Measurements from ENCODE around the gene LRPPRC.

Gene LRPPRC

GRCh38 chr2:43995733-43996533 is at the start of gene LRPPRC:
TSS of gene LRPPRC (minus strand) at chr2:43995989. CDS start at chr2:43995947, 42 bp downstream.
- H3K4me3 ChIP-seq (IDR thresholded peaks at IDR 0.05; ENCODE audit: insufficient read depth, low read depth, low read length), result peak within 1 kb of the TSS; percentile 94
- H3K27me3 ChIP-seq (ENCODE audit: insufficient read depth, low read depth), result no peaks in the 10 kb centered on the region
- H3K27ac ChIP-seq, result peak within 1 kb of the TSS; percentile 80
- peaks cover 28% of the 10 kb centered on the region for H4K20me1 ChIP-seq (ENCODE audit: insufficient read depth)
- H3K4me1 ChIP-seq (ENCODE audit: low read depth, poor library complexity, severe bottlenecking), result peaks cover 20% of the 10 kb centered on the region
- no peaks in the 10 kb centered on the region; the same call in 1 of the 2 replicates for H3K36me3 ChIP-seq (ENCODE audit: insufficient read depth)
- H3K79me2 ChIP-seq (ENCODE audit: insufficient read depth, low read depth), result peaks cover 49% of the 10 kb centered on the region
- peak within 1 kb of the TSS; percentile 94 for H3K9ac ChIP-seq
- H3K4me2 ChIP-seq, result peak within 1 kb of the TSS; percentile 95
- TF ChIP-seq, protein P1, sequence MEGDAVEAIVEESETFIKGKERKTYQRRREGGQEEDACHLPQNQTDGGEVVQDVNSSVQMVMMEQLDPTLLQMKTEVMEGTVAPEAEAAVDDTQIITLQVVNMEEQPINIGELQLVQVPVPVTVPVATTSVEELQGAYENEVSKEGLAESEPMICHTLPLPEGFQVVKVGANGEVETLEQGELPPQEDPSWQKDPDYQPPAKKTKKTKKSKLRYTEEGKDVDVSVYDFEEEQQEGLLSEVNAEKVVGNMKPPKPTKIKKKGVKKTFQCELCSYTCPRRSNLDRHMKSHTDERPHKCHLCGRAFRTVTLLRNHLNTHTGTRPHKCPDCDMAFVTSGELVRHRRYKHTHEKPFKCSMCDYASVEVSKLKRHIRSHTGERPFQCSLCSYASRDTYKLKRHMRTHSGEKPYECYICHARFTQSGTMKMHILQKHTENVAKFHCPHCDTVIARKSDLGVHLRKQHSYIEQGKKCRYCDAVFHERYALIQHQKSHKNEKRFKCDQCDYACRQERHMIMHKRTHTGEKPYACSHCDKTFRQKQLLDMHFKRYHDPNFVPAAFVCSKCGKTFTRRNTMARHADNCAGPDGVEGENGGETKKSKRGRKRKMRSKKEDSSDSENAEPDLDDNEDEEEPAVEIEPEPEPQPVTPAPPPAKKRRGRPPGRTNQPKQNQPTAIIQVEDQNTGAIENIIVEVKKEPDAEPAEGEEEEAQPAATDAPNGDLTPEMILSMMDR (conservative IDR thresholded peaks at IDR 0.05; ENCODE audit: low read depth, low read length), result no peak
- H2AFZ ChIP-seq (ENCODE audit: low read depth), result peak within 1 kb of the TSS; percentile 77

- Histone ChIP-seq H3K27ac (no peak overlapping the region), H3K79me2 (ENCODE audit: insufficient read depth, low read depth) (no peaks in the 10 kb centered on the region), H3K4me2 (no peak overlapping the region), H3K36me3 (ENCODE audit: insufficient read depth) (no peaks in the 10 kb centered on the region), H2AFZ (ENCODE audit: low read depth) (no peak overlapping the region), H3K4me3 (IDR thresholded peaks at IDR 0.05; ENCODE audit: insufficient read depth, low read depth, low read length) (no peak overlapping the region), H4K20me1 (ENCODE audit: insufficient read depth) (no peaks in the 10 kb centered on the region), H3K27me3 (ENCODE audit: insufficient read depth, low read depth) (no peaks in the 10 kb centered on the region), H3K9ac (no peak overlapping the region), H3K4me1 (ENCODE audit: low read depth, poor library complexity, severe bottlenecking) (peaks cover 4% of the 10 kb centered on the region)
- TF ChIP-seq, protein P1 (conservative IDR thresholded peaks at IDR 0.05; ENCODE audit: low read depth, low read length), result no peak
These were observed 49.3 kb upstream of the LRPPRC start for GRCh38 chr2:44045061-44045460.

DNA sequence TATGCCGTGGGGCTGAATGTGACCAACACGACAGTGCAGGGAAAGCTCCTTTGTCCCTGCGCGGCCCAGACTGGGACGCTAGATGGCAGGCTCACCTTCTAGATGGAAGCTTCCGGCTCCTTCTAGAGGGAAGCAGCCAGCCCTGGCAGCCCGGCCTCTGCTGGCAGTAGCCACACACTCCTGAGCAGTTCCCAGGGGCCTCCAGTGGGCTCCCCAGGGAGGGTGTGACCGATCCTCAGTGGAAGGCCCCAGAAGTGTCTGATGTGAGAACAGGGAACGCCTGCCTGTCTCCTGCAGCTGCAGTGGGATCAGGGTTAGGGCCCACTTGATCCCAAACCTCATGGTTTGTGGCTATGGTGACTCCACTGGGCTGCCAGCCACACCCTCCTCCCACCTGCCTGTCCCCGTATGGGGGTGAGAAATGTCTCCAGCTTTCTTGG is 48.5 kb upstream of the LRPPRC start:
- Histone ChIP-seq H3K4me1 (ENCODE audit: low read depth, poor library complexity, severe bottlenecking) (peaks cover 4% of the 10 kb centered on the region), H3K27me3 (ENCODE audit: insufficient read depth, low read depth) (no peaks in the 10 kb centered on the region), H3K9ac (no peak overlapping the region; the same call in 1 of the 2 replicates), H3K79me2 (ENCODE audit: insufficient read depth, low read depth) (no peaks in the 10 kb centered on the region), H3K4me3 (IDR thresholded peaks at IDR 0.05; ENCODE audit: insufficient read depth, low read depth, low read length) (no peak overlapping the region), H3K36me3 (ENCODE audit: insufficient read depth) (no peaks in the 10 kb centered on the region), H3K4me2 (peak overlapping the region; percentile 27; the same call in 1 of the 2 replicates), H2AFZ (ENCODE audit: low read depth) (peak overlapping the region; percentile 84), H4K20me1 (ENCODE audit: insufficient read depth) (no peaks in the 10 kb centered on the region), H3K27ac (no peak overlapping the region)
- TF ChIP-seq, protein P1 (conservative IDR thresholded peaks at IDR 0.05; ENCODE audit: low read depth, low read length), result peak; percentile 82

DNA sequence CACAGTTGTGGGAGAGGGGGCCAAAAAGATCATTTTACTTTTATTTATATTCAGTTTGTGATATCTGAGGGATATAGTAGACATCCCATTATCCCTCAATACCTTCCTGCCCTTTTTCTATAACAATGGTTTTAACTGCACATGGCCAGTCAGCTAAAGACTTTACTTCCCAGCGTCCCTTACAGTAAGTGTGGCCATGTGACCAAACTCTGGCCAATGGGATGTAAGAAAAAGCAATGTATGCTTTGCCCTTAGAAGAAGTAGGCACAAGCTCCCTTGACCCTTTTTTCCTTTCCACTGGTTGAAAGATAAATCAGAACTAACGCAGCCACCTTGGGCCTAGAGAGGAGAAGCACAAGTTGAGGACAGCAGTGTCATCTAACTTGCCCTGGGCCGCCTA is 44.6 kb upstream of the LRPPRC start:
- H2AFZ ChIP-seq (ENCODE audit: low read depth), result no peak overlapping the region
- no peaks in the 10 kb centered on the region for H4K20me1 ChIP-seq (ENCODE audit: insufficient read depth)
- no peaks in the 10 kb centered on the region for H3K79me2 ChIP-seq (ENCODE audit: insufficient read depth, low read depth)
- no peaks in the 10 kb centered on the region for H3K36me3 ChIP-seq (ENCODE audit: insufficient read depth)
- H3K27ac ChIP-seq, result no peak overlapping the region
- TF ChIP-seq, protein P1 (conservative IDR thresholded peaks at IDR 0.05; ENCODE audit: low read depth, low read length), result no peak
- peaks cover 4% of the 10 kb centered on the region for H3K4me1 ChIP-seq (ENCODE audit: low read depth, poor library complexity, severe bottlenecking)
- no peak overlapping the region for H3K4me2 ChIP-seq
- H3K27me3 ChIP-seq (ENCODE audit: insufficient read depth, low read depth), result no peaks in the 10 kb centered on the region
- H3K9ac ChIP-seq, result no peak overlapping the region
- H3K4me3 ChIP-seq (IDR thresholded peaks at IDR 0.05; ENCODE audit: insufficient read depth, low read depth, low read length), result no peak overlapping the region

Measured in KMS-11 (cell line).